ENCODE measurements around the gene CSTB.

CSTB gene

DNA sequence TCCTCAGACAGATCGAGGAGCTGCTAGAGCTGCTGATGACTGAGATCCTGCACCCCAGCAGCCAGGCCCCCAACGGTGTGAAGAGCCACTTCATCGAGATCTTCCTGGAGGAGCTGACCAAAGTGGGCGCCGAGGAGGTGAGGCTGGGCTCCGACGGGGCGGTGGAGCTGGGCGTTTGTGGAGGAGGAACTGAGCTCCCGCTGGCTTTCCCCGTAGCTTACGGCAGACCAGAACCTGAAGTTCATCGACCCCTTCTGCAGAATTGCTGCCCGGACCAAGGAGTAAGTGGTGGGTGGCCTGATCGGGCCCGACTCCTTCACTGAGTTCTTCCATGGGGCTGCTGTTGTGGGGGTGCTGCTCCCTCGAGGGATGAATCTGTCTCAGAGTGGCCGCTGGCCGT, 21.3 kb upstream of the CSTB start:
- H3K4me3 ChIP-seq (ENCODE audit: low read length) = no peak overlapping the region
- TF ChIP-seq CTCF (conservative IDR thresholded peaks at IDR 0.05; ENCODE audit: low read depth, low read length) = no peak

DNA sequence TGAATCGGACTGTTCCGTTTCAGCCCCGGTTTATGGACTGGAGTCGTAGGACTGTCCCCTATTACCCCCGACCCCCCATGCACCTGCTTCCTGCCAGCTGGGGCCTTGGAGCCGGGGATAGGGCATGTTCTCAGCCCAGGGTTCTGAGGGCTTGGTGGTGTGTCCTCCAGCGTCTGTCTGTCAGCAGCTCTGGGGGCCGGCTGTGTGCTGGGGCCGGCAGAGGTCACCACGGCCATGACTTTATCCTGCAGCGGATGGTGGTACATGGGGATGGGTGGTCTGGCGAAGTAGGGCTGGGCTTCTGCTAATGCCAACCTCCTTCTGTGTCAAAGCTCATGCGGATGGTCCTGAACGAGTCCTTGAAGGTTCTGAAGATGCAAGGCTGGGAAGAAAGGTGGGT, 18.7 kb upstream of the CSTB start:
- no peak for TF ChIP-seq CTCF (conservative IDR thresholded peaks at IDR 0.05; ENCODE audit: low read depth, low read length)
- H3K4me3 ChIP-seq (ENCODE audit: low read length) = no peak overlapping the region
- DNase-seq (ENCODE audit: low read depth) = no peak

More for the DNA sequence above, 21.3 kb upstream of the CSTB start:
- DNase-seq (ENCODE audit: low read depth) = no peak

DNA sequence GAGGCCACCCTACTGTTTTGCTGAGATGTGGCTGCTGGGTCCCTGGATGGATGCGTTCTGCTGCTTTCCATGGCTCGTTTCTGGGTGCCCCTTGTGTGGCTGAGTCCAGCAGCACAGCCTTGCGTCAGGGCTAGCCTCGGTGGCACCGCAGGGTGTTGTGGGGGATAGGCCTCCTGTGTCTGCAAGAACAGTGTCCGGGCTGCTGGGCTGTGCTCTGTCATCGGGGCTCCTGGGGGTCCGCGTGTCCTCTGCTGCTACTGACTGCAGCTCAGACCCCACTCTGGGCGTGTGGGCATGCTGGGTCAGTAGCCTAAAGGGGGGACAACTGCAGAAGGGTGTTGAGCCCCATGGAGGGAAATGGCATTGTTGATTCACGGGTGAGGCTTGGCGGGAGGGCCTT, 18.2 kb upstream of the CSTB start:
- no peak overlapping the region for H3K4me3 ChIP-seq (ENCODE audit: low read length)

DNA sequence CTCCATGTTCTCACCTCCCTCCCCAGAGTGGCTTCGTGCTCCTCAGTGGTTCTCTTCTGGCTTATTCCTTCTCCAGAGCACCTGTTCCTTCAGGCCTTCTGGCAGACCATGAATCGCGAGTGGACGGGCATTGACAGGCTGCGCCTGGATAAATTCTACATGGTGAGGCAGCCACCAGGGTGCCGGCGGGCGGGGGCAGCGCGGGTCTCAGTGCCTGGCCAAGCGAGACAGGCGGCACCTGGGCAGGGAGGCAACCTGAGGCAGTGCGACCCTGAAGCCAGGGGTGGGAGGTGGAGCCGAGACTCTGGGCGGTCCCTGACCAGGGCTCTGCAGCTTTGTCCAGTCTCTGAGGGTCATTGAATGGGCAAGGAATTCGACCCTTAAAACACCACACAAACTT, 17.1 kb upstream of the CSTB start:
- no peak overlapping the region for H3K4me3 ChIP-seq (ENCODE audit: low read length)
- DNase-seq (ENCODE audit: low read depth) = no peak
- no peak for TF ChIP-seq CTCF (conservative IDR thresholded peaks at IDR 0.05; ENCODE audit: low read depth, low read length)

More for the DNA sequence above, 18.2 kb upstream of the CSTB start:
- TF ChIP-seq CTCF (conservative IDR thresholded peaks at IDR 0.05; ENCODE audit: low read depth, low read length) = no peak
- no peak for DNase-seq (ENCODE audit: low read depth)

DNA sequence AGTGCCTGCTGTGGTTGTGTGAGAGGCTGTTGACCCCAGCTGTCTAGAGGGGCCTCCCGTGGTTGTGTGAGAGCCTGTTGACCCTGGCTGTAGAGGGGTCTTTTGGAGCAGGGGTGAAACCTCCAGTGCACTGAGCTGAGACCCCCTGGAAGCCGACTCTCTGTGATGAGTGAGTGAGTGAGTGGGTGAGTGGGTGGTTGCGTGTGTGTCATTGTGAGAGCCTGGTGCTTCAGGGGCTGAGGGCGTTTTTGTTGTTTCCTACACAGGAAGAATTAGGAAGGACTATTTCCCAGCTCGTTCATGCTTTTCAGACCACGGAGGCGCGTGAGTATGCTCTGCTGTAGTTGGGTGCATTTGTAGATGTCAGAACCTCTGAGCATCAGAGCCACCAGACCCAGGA, 16.3 kb upstream of the CSTB start:
- no peak for TF ChIP-seq CTCF (conservative IDR thresholded peaks at IDR 0.05; ENCODE audit: low read depth, low read length)
- no peak overlapping the region for H3K4me3 ChIP-seq (ENCODE audit: low read length)
- no peak for DNase-seq (ENCODE audit: low read depth)

DNA sequence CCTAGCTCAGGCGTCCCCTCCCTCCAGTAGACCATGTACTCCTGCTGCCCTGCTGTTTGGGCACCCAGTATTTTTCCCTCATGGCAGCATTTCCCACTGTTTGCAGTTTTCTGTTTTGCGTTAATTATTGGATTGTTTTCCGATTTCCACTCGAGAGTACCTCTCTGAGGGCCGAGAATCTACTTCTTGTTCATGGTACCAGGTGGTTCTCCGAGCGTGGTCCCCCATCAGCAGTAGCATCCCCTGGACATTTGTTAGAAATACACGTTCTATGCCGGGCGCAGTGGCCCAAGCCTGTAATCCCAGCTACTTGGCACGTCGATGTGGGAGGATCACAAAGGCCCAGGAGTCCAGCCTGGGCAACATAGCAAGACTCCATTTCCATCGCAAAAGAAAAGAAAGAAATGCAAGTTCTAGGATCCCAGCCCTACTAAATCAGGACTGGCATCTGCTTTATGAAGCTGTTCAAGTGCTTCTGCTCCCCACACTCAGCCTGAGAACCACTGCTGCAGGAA, 14.0 kb upstream of the CSTB start:
- TF ChIP-seq CTCF (conservative IDR thresholded peaks at IDR 0.05; ENCODE audit: low read depth, low read length) = no peak
- H3K4me3 ChIP-seq (ENCODE audit: low read length) = peak overlapping the region; percentile 96
- DNase-seq (ENCODE audit: low read depth) = no peak

DNA sequence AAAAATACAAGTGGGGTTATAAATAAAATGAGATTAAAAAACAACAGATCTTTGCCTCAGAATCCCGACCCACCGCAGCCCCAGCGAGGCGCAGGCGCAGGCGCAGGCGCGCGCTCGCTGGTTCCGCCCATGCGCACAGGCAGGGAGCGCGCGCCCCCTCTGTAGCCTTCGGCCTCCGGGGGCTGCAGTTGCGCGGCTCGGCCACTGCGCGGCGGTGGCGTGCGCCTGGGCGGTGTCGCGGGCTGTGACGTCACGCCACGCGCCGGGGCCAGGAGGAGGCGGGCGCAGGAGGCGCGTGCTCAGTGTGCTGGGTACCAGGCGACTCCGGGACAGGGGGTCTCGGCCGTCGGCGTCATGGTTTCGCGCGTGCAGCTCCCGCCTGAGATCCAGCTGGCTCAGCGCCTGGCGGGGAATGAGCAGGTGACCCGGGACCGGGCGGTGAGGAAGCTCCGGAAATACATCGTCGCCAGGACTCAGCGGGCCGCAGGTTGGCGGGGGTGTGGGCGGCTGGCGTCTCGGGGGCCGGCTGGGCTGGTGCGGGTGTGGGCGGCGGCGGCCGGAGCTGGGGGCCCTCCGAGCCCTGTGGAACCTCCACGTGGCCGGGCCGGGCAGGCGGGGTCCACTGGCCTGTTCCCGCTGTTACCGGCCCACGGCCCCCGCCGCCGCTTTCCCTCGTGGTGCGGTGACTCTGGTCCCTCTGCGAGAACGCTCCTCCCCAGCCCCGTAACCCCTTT, 13.3 kb upstream of the CSTB start, which contains the start of gene RRP1:
Gene RRP1, plus strand, starts transcription at position 302 of the 734 bp plus-strand sequence. Its CDS starts 53 bp downstream, at position 355.
- TF ChIP-seq CTCF (conservative IDR thresholded peaks at IDR 0.05; ENCODE audit: low read depth, low read length) = peak; percentile 70

More for the DNA sequence above, 13.3 kb upstream of the CSTB start, which contains the start of gene RRP1:
- DNase-seq (ENCODE audit: low read depth) = peak; percentile 75
- H3K4me3 ChIP-seq (ENCODE audit: low read length) = peak within 1 kb of the TSS; percentile 96

Measured in retinal pigment epithelial cell (primary cell).